Measurements from ENCODE around the gene PPP2R3A. TPM values are rescaled to one million over a fixed set of nuclear protein-coding genes. Genes with fewer than 3 reads are reported as not detected.

The PPP2R3A gene
- total RNA-seq, 2 donors from 2014 or later = 11.2 to 22.4 TPM

DNA sequence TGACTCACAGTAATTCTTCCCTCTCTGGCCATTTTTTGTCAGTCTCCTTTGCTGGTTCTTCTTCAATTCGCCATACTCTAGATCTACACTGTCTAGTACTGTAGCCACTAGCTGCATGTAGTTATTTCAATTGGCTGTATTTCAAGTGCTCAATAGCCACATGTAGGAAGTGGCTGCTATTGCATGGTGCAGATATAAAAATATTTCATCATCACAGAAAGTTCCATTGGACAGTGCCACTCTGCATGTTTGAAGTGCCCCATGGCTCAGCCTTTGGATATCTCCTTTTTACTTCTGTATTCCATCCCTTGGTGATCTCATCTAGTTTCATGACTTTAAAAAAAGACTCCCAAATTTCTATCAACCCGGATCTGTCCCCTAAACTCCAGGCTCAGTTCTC is 22.1 kb downstream of the PPP2R3A start:
- 88 to 95% methylated on average over 2 of the region's 2 CpGs for WGBS, 2 donors
- Histone ChIP-seq H3K27me3 (no peaks in the 10 kb centered on the region), H3K9me3 (no peaks in the 10 kb centered on the region), H3K36me3 (replicated peaks in 1 of 2; ENCODE audit: insufficient read depth in 1 of 2, low read depth in 2 of 2) (no peaks in the 10 kb centered on the region), H3K27ac (no peak overlapping the region), H3K4me3 (no peak overlapping the region), H3K4me1 (no peaks in the 10 kb centered on the region)
- TF ChIP-seq POLR2A (IDR thresholded peaks at IDR 0.05) = no peak
- TF ChIP-seq, protein P1, sequence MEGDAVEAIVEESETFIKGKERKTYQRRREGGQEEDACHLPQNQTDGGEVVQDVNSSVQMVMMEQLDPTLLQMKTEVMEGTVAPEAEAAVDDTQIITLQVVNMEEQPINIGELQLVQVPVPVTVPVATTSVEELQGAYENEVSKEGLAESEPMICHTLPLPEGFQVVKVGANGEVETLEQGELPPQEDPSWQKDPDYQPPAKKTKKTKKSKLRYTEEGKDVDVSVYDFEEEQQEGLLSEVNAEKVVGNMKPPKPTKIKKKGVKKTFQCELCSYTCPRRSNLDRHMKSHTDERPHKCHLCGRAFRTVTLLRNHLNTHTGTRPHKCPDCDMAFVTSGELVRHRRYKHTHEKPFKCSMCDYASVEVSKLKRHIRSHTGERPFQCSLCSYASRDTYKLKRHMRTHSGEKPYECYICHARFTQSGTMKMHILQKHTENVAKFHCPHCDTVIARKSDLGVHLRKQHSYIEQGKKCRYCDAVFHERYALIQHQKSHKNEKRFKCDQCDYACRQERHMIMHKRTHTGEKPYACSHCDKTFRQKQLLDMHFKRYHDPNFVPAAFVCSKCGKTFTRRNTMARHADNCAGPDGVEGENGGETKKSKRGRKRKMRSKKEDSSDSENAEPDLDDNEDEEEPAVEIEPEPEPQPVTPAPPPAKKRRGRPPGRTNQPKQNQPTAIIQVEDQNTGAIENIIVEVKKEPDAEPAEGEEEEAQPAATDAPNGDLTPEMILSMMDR (IDR thresholded peaks at IDR 0.05) = no peak
- no peak for ATAC-seq
- intact Hi-C loops (cut with DNase I) = no loop called here
- DNase-seq = no peak

- no peaks in the 10 kb centered on the region for H3K36me3 ChIP-seq (replicated peaks in 1 of 2; ENCODE audit: insufficient read depth in 1 of 2, low read depth in 2 of 2)
- H3K4me1 ChIP-seq = no peaks in the 10 kb centered on the region
- ATAC-seq (no peak), DNase-seq (no peak)
- no peaks in the 10 kb centered on the region for H3K27me3 ChIP-seq
- intact Hi-C loops (cut with DNase I) = no loop called here
- TF ChIP-seq POLR2A (IDR thresholded peaks at IDR 0.05) = no peak
- TF ChIP-seq, protein P1 (IDR thresholded peaks at IDR 0.05) = no peak
- WGBS, 2 donors = 84 to 88% methylated on average over 2 of the region's 2 CpGs
- H3K27ac ChIP-seq = no peak overlapping the region
- no peaks in the 10 kb centered on the region for H3K9me3 ChIP-seq
- H3K4me3 ChIP-seq = no peak overlapping the region
Observed at GRCh38 chr3:135989242-135989641, 23.7 kb downstream of the PPP2R3A start.

DNA sequence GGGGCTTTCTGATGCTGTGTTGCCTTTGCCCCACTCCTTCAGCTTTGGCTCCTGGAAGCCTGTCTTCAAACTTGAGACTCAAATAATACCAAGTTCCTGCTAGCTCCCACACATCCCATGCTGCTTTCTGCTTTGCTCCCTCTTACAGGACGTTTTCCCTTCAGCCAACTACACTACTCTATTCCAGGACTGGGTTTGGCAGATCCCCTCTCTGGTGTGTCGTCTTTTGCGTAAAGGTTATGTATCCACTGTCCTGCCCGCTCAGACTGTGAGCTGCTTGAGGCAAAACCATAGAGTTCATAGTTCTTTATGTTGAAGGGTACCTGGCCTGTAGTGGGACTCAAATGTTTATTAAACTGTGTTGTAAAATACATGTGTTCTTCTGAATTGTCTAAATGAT is 25.4 kb downstream of the PPP2R3A start:
- no peak for TF ChIP-seq POLR2A (IDR thresholded peaks at IDR 0.05)
- TF ChIP-seq, protein P1 (IDR thresholded peaks at IDR 0.05) = no peak
- DNase-seq = no peak
- Histone ChIP-seq H3K27me3 (no peaks in the 10 kb centered on the region), H3K36me3 (replicated peaks in 1 of 2; ENCODE audit: insufficient read depth in 1 of 2, low read depth in 2 of 2) (no peaks in the 10 kb centered on the region), H3K4me3 (no peak overlapping the region), H3K4me1 (peaks cover 6% of the 10 kb centered on the region), H3K9me3 (no peaks in the 10 kb centered on the region), H3K27ac (no peak overlapping the region)
- ATAC-seq = no peak
- 86 to 89% methylated on average over 4 of the region's 4 CpGs for WGBS, 2 donors
- intact Hi-C loops (cut with DNase I) = no loop called here

GRCh38 chr3:135991621-135992020 is 26.1 kb downstream of the PPP2R3A start:
- Histone ChIP-seq H3K27ac (no peak overlapping the region), H3K9me3 (no peaks in the 10 kb centered on the region), H3K27me3 (no peaks in the 10 kb centered on the region), H3K36me3 (replicated peaks in 1 of 2; ENCODE audit: insufficient read depth in 1 of 2, low read depth in 2 of 2) (no peaks in the 10 kb centered on the region), H3K4me3 (no peak overlapping the region), H3K4me1 (peaks cover 6% of the 10 kb centered on the region)
- WGBS, 2 donors = 57 to 75% methylated on average over 2 of the region's 2 CpGs
- ATAC-seq (no peak), DNase-seq (no peak)
- TF ChIP-seq, protein P1 (IDR thresholded peaks at IDR 0.05) = no peak
- TF ChIP-seq POLR2A (IDR thresholded peaks at IDR 0.05) = no peak
- intact Hi-C loops (cut with DNase I) = no loop called here

DNA sequence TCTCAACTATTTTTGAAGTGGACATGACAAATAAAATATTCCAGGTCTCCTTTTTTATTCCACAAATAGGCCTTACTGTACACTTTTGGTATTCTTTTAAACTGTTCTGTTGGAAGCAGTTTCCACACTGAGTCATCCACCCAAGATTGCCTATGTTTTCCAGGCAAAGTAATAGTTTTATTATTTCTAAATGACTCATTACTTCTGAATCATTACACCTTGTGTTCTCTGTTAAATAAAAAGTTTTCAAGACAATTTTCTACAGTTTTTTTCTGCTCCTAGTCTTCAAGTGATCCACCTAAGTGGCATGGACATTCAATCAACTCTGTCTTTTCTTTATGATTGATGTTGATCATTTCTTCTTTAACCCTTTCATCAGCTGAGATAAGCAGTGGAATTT is 26.5 kb downstream of the PPP2R3A start:
- Histone ChIP-seq H3K4me1 (peaks cover 6% of the 10 kb centered on the region), H3K27me3 (no peaks in the 10 kb centered on the region), H3K9me3 (no peaks in the 10 kb centered on the region), H3K4me3 (no peak overlapping the region), H3K27ac (no peak overlapping the region), H3K36me3 (replicated peaks in 1 of 2; ENCODE audit: insufficient read depth in 1 of 2, low read depth in 2 of 2) (no peaks in the 10 kb centered on the region)
- ATAC-seq (no peak), DNase-seq (no peak)
- intact Hi-C loops (cut with DNase I) = no loop called here
- TF ChIP-seq POLR2A (IDR thresholded peaks at IDR 0.05) = no peak
- TF ChIP-seq, protein P1 (IDR thresholded peaks at IDR 0.05) = no peak

Measured in body of pancreas (tissue), 4 donors.